KBM-7 (cell line): ENCODE measurements around the gene HOXB8.

Experiments used
- DNase-seq: peaks from one replicate; pipeline ENCODE4 v3.0.0-alpha.2; 2015
- in situ Hi-C: fragments of 300-500 bp; cut with MboI; formaldehyde crosslinking; loops from 2 replicates; pipeline ENCODE4 v1.14.3; 2020; ENCODE audit warnings: low sequenced_read_pairs, low pct_unique_long_range_greater_than_20kb, mixed read lengths

Gene HOXB8

DNA sequence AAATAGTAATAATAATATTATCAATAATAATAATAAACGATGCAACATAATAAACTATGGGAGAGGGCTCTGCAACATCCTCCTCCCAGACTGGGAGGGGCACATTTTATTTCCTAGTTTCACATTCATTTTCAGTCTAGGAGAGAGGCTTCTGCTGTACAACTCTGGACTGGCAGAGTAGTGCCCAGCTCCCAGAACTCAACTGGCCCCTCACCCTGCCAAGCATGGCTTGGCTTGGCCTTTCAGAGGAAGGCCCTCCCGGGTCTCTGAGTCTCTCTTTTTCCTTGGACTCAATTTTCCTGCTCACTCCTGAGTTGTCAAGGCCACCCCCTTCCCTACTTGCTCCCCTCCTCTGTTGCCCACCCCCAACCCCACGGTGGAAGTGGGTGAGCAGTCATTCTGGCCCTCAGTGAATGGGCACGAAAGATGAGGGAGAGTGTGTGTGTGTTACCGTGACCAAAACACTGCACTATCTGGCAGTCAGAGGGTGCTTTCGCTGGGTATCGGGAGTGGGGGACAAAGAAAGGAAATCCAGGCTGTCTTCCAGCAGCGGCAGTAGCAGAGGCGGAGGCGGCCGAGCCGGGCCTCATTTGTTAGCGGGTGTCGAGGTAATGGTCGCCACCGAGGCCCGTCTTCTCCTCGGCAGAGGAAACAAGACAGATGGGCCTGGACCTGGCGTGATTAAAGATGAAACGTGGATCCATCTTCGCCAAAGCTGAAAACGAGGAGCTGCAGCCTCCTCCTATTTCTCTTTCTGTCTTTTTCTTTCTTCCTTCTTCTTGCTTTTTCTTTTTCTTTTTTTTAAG is 39.2 kb downstream of the HOXB8 start:
- DNase-seq = no peak
- in situ Hi-C loops = no loop called here

GRCh38 chr17:48575066-48575582 is 40.0 kb downstream of the HOXB8 start:
- in situ Hi-C loops = no loop called here
- no peak for DNase-seq

GRCh38 chr17:48574505-48575065 is 40.5 kb downstream of the HOXB8 start:
- DNase-seq = no peak
- in situ Hi-C loops = no loop called here

GRCh38 chr17:48571826-48572417 is 43.2 kb downstream of the HOXB8 start:
- in situ Hi-C loops = no loop called here

DNA sequence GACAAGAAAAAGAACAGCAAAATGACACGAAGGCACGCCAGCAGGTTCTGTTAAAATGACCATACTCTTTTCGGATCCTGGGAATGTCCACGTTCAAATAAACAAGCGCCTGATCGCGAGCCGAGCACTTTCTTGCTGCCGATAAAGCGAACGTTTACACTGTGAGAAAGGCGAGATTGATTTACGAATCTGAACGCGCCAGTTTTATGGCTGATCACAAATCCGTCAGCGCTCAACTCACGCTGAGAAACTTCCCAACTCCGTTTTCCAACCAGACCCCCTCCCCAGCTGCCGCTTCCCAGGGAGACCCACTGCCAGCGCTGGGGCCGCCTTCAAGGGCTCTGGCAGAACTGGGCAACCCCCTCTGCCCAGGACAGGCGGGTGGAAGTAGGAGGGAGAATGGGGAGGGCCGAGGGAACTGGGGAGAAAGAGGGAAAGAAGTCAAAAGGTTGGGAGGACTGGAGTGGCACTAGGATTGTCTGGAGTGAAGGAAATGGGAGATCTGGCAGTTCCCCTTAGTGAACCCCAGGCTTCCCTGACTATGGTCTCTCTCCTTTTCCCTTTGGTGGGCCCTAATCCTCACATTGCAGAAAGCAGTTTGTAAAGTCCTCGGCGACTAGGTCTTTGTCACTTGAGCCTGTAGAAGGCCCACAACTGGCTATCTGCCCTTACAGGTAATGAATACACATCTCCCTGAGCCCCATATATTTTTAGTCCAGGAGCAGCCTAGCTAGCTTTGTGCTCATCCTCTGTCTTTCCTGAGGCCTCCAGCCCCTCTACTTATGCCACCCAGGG is 43.9 kb downstream of the HOXB8 start:
- DNase-seq = no peak
- in situ Hi-C loops = no loop called here

More at GRCh38 chr17:48571826-48572417, 43.2 kb downstream of the HOXB8 start:
- no peak for DNase-seq

GRCh38 chr17:48570325-48571023 is 44.6 kb downstream of the HOXB8 start:
- in situ Hi-C loops = no loop called here
- DNase-seq = no peak

DNA sequence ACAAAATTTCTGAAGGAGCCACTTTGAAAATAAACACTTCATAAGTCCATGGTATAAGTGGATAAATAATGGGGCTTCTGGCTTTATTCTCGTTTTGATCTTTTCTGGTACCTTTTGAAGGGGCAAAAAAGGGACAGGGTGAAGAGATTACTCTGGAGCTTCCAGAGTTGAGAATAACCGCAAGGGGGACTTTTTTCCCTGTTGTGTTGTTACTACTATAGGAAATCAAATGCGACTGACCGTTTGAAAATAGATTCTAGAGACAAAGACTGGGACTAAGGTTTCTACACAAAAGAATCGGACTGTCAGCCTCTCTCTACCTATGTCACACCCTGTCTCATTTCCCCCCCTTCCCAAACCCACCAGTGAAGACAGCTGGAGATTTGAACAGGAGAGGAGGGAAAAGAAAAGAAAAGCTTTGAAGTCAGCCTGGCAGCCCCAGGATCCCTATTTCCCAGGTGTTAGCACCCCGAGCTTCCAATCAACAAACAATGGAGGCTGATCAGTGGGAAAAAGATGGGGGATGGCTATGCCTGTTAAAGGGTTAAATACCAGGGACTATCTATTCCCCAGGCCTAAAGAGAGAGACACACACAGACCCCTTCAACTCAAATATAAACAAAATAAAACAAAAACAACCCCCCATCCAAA is 45.3 kb downstream of the HOXB8 start:
- in situ Hi-C loops = no loop called here
- no peak for DNase-seq

DNA sequence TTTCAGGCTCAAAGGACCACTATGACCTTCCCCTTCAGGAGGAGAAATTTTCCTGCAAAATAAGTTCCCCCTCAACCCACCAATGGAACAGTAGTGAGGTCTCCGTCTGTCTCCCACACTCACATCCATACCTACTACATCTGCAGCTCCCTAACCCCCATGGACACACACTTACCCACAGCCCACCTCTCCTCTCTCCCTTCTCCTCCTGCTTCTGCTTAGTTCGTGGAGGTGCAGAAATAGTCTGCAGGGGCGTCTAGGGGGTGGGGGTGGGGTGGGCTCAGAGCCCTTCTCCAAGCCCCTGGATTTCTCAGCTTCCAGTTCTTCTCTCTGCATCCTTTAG is 45.9 kb downstream of the HOXB8 start:
- in situ Hi-C loops = no loop called here
- DNase-seq = no peak

- no peak for DNase-seq
- in situ Hi-C loops = no loop called here
Measured at GRCh38 chr17:48568499-48569239, 46.4 kb downstream of the HOXB8 start.

- in situ Hi-C loops = no loop called here
- no peak for DNase-seq
Measured at GRCh38 chr17:48567646-48568354, 47.3 kb downstream of the HOXB8 start.

DNA sequence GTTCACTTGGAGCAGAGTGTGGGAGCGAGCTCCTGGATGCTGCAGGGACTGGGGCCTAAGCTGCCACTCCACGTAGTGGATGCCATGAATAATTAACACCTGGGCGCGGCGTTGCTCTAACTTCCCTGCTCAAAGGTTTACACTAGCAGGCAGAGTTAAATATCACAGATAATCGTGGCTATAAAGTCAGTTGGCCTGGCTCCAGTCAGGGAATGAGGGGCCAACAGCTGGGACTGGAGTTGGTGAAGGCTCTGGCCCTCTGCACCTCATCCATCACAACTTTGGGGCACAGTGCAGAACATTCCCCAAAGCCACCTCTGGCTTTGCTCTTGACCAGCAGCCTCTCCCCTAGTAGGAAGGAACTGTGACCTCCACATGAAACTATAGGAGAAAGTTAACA is 47.9 kb downstream of the HOXB8 start:
- in situ Hi-C loops = no loop called here
- DNase-seq = no peak

DNA sequence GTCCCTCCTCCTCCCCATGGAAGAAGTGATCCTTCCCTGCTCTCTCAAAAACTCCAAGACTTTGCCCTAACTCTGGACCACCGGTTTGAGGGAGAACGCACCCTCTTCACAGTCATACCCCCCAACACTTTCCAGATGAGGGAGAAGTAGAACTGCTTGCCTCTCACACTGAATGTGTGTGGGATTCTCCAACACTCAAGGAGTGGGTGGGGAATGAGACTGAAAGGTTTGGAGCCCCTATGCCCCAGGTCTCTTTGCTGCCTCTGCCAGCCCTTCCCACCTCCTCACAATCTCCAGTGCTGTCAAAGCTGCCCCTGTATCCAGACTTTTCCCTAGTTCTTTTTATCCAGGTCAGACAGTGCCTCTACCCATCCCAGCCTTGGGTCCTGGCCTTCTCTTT is 48.4 kb downstream of the HOXB8 start:
- in situ Hi-C loops = no loop called here
- DNase-seq = no peak

DNA sequence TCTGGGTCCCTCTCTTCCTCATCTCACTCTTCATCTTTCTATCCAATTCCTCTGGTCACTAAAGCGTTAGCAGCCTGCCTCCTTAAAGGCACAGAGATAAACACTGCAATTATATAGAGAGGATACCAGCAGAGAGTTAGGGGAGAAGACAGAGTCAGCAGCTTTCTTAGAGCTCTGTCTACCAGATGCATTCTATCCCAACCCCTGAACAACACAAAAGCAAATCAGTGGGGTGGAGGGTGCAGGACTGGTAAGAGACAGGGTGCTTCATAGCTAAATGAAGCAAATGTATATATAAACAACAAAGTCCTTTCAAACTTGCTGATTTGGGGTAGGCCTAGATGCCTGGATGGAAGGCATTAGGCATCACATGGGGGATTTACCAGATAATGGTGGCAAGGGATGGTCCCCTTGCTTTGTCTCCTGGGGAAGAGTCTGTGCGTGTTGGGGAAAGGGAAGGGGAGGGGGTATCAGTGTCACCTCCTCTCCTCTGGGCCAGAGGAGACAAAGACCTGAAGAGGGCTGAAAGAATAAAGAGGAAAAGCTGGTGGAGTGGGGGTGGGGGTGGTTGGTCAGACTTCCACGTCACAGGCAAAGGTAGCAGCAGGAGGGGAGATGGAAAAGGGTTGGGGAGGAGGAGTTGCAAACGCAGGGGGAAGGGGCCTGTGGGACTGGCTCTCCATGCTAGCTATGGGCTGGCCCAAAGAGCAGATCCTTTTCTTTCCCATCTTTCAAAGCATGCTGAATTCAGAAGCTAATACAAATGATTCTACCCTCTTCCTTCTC is 49.0 kb downstream of the HOXB8 start:
- in situ Hi-C loops = no loop called here
- DNase-seq = no peak

DNA sequence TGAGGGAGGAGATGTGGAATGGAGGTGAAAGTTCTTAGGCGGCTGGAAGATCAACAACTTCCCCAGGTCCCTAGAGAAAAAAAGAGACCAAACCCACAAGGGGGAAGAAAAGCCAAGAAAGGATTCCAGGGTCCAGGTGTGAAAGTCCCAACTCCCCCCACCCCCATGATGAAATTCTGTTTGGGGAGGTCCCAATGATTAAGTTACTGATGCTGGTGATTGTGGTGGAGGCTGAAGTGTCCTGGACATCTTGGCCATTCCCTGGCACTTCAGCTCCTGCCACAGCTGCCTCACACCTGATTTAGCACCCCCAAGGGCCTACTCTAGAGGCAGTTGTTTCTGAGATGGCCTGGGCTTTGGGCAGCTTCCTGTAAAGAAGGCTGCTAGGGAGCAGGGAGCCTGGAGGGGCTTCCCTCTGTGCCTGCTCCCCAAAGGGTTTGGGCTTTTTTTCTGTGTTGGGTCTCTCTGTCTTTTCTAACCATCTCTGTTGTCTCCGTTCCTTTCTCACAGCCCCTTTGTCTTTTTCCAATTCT is 50.0 kb downstream of the HOXB8 start:
- in situ Hi-C loops = no loop called here
- DNase-seq = no peak

- in situ Hi-C loops = no loop called here
- no peak for DNase-seq
Measured at GRCh38 chr17:48564188-48565021, 50.7 kb downstream of the HOXB8 start.

GRCh38 chr17:48563867-48564187 is 51.3 kb downstream of the HOXB8 start:
- in situ Hi-C loops = no loop called here

More at GRCh38 chr17:48563867-48564187, 51.3 kb downstream of the HOXB8 start:
- no peak for DNase-seq
